Neuron (in vitro differentiated cells): ENCODE measurements around the gene CYP3A4.
"Not testable (repeated sequence)": the region's sequence is repeated elsewhere in the genome, so short reads cannot be mapped to it uniquely, and the experiment has no call there.

Experiments used
- H2AFZ ChIP-seq: one replicate; pipeline ENCODE4 v1.6.1; 2013; ENCODE audit warnings: low read depth, mild to moderate bottlenecking, inconsistent platforms, low read length, moderate library complexity
- H3K27me3 ChIP-seq: one replicate; pipeline ENCODE4 v1.6.1; 2013; ENCODE audit warnings: low read length; ENCODE audit not compliant: insufficient read depth
- H3K36me3 ChIP-seq: one replicate; pipeline ENCODE4 v1.6.1; 2013; ENCODE audit warnings: low read length; ENCODE audit not compliant: insufficient read depth
- H3K4me1 ChIP-seq: one replicate; pipeline ENCODE4 v1.6.1; 2013; ENCODE audit warnings: low read length; ENCODE audit not compliant: insufficient read depth
- H3K4me3 ChIP-seq: 2 replicates; pipeline ENCODE4 v1.5.1; 2013; ENCODE audit warnings: mild to moderate bottlenecking, low read length, moderate library complexity
- H3K9me3 ChIP-seq: one replicate; pipeline ENCODE4 v1.6.1; 2013; ENCODE audit warnings: low read length

The CYP3A4 gene

GRCh38 chr7:99806839-99807478 lies 23.0 kb upstream of the CYP3A4 start:
- no peak overlapping the region for H2AFZ ChIP-seq
- H3K4me1 ChIP-seq, result no peaks in the 10 kb centered on the region
- peaks cover 2% of the 10 kb centered on the region for H3K9me3 ChIP-seq
- H3K36me3 ChIP-seq, result no peaks in the 10 kb centered on the region
- H3K4me3 ChIP-seq, result no peak overlapping the region
- H3K27me3 ChIP-seq, result no peaks in the 10 kb centered on the region

GRCh38 chr7:99805641-99806040 lies 21.7 kb upstream of the CYP3A4 start:
- H3K27me3 ChIP-seq, result no peaks in the 10 kb centered on the region
- no peaks in the 10 kb centered on the region for H3K36me3 ChIP-seq
- H3K9me3 ChIP-seq, result peaks cover 2% of the 10 kb centered on the region
- no peak overlapping the region for H2AFZ ChIP-seq
- H3K4me3 ChIP-seq, result no peak overlapping the region
- no peaks in the 10 kb centered on the region for H3K4me1 ChIP-seq

GRCh38 chr7:99803118-99803517 lies 19.1 kb upstream of the CYP3A4 start:
- H3K27me3 ChIP-seq, H3K4me3 ChIP-seq, H3K9me3 ChIP-seq, H3K4me1 ChIP-seq, H3K36me3 ChIP-seq, H2AFZ ChIP-seq: not testable (repeated sequence)

GRCh38 chr7:99801407-99801806 lies 17.4 kb upstream of the CYP3A4 start:
- not testable (repeated sequence) for H3K4me1 ChIP-seq, H3K27me3 ChIP-seq, H3K9me3 ChIP-seq, H3K4me3 ChIP-seq, H3K36me3 ChIP-seq, H2AFZ ChIP-seq

- H3K4me1 ChIP-seq, result no peaks in the 10 kb centered on the region
- no peaks in the 10 kb centered on the region for H3K36me3 ChIP-seq
- no peak overlapping the region for H3K4me3 ChIP-seq
- peaks cover 2% of the 10 kb centered on the region for H3K9me3 ChIP-seq
- no peaks in the 10 kb centered on the region for H3K27me3 ChIP-seq
- no peak overlapping the region for H2AFZ ChIP-seq
Measured at GRCh38 chr7:99798972-99799371, 15.0 kb upstream of the CYP3A4 start.

- not testable (repeated sequence) for H3K9me3 ChIP-seq, H3K4me3 ChIP-seq, H3K27me3 ChIP-seq, H3K4me1 ChIP-seq, H3K36me3 ChIP-seq, H2AFZ ChIP-seq
Measured at GRCh38 chr7:99795864-99796263, 11.9 kb upstream of the CYP3A4 start.

- H3K9me3 ChIP-seq, result no peaks in the 10 kb centered on the region
- no peak overlapping the region for H3K4me3 ChIP-seq
Measured at GRCh38 chr7:99794585-99795502, 10.9 kb upstream of the CYP3A4 start.

GRCh38 chr7:99793443-99793842 lies 9.5 kb upstream of the CYP3A4 start:
- no peak overlapping the region for H3K4me3 ChIP-seq
- no peaks in the 10 kb centered on the region for H3K36me3 ChIP-seq
- H3K9me3 ChIP-seq, result no peaks in the 10 kb centered on the region
- H3K27me3 ChIP-seq, result no peaks in the 10 kb centered on the region
- H2AFZ ChIP-seq, result no peak overlapping the region
- H3K4me1 ChIP-seq, result no peaks in the 10 kb centered on the region

More at GRCh38 chr7:99794585-99795502, 10.9 kb upstream of the CYP3A4 start:
- Histone ChIP-seq H3K27me3 (no peaks in the 10 kb centered on the region), H2AFZ (no peak overlapping the region), H3K4me1 (no peaks in the 10 kb centered on the region), H3K36me3 (no peaks in the 10 kb centered on the region)

- Histone ChIP-seq H3K4me3 (no peak overlapping the region), H3K9me3 (no peaks in the 10 kb centered on the region), H3K4me1 (no peaks in the 10 kb centered on the region), H3K36me3 (no peaks in the 10 kb centered on the region), H2AFZ (no peak overlapping the region), H3K27me3 (no peaks in the 10 kb centered on the region)
Measured at GRCh38 chr7:99792967-99793366, 9.0 kb upstream of the CYP3A4 start.

GRCh38 chr7:99791667-99792369 lies 7.8 kb upstream of the CYP3A4 start:
- Histone ChIP-seq H3K4me1 (no peaks in the 10 kb centered on the region), H3K9me3 (no peaks in the 10 kb centered on the region), H3K4me3 (no peak overlapping the region), H3K27me3 (no peaks in the 10 kb centered on the region), H3K36me3 (no peaks in the 10 kb centered on the region), H2AFZ (no peak overlapping the region)

- no peak overlapping the region for H3K4me3 ChIP-seq
- H3K27me3 ChIP-seq, result no peaks in the 10 kb centered on the region
- H3K36me3 ChIP-seq, result no peaks in the 10 kb centered on the region
- H3K4me1 ChIP-seq, result no peaks in the 10 kb centered on the region
- H3K9me3 ChIP-seq, result no peaks in the 10 kb centered on the region
- H2AFZ ChIP-seq, result no peak overlapping the region
Measured at GRCh38 chr7:99791021-99791420, 7.0 kb upstream of the CYP3A4 start.

GRCh38 chr7:99790407-99790806 lies 6.4 kb upstream of the CYP3A4 start:
- H3K27me3 ChIP-seq, result no peaks in the 10 kb centered on the region
- no peaks in the 10 kb centered on the region for H3K36me3 ChIP-seq
- H3K4me3 ChIP-seq, result no peak overlapping the region
- no peaks in the 10 kb centered on the region for H3K9me3 ChIP-seq
- no peak overlapping the region for H2AFZ ChIP-seq
- no peaks in the 10 kb centered on the region for H3K4me1 ChIP-seq

GRCh38 chr7:99789441-99790070 lies 5.6 kb upstream of the CYP3A4 start:
- Histone ChIP-seq H3K36me3 (no peaks in the 10 kb centered on the region), H3K27me3 (no peaks in the 10 kb centered on the region), H3K9me3 (no peaks in the 10 kb centered on the region), H3K4me3 (no peak overlapping the region), H3K4me1 (no peaks in the 10 kb centered on the region), H2AFZ (no peak overlapping the region)
